Breast epithelium (tissue), 3 donors: ENCODE data around the gene SLC2A4.
"Not testable (repeated sequence)": the region's sequence is repeated elsewhere in the genome, so short reads cannot be mapped to it uniquely, and the experiment has no call there.

Source experiments
- CTCF ChIP-seq, 3 donors: fragments of 450-650 bp; IDR thresholded peaks; one replicate each; pipeline ENCODE4 v1.5.1; 2016 to 2017; ENCODE audit warnings: antibody characterized with exemption in 3 of 3, mild to moderate bottlenecking in 3 of 3, moderate library complexity in 3 of 3
- POLR2A ChIP-seq: fragments of 450-650 bp; IDR thresholded peaks from one replicate; pipeline ENCODE4 v1.6.1; 2016; ENCODE audit warnings: antibody characterized with exemption, mild to moderate bottlenecking, moderate library complexity

- TF ChIP-seq POLR2A; CTCF (IDR thresholded peaks at IDR 0.05): not testable (repeated sequence)
Measured at GRCh38 chr17:7335765-7336164, 54.2 kb downstream of the SLC2A4 start.
